GM19455 (cell line): ENCODE measurements around the gene ANKRD44.
"Not testable (repeated sequence)": the region's sequence is repeated elsewhere in the genome, so short reads cannot be mapped to it uniquely, and the experiment has no call there.

Source experiments
- ATAC-seq: cut with Tn5 transposase; IDR thresholded peaks from one replicate; pipeline ENCODE4 v1.9.1; 2021; ENCODE audit not compliant: unreplicated experiment

The ANKRD44 gene

DNA sequence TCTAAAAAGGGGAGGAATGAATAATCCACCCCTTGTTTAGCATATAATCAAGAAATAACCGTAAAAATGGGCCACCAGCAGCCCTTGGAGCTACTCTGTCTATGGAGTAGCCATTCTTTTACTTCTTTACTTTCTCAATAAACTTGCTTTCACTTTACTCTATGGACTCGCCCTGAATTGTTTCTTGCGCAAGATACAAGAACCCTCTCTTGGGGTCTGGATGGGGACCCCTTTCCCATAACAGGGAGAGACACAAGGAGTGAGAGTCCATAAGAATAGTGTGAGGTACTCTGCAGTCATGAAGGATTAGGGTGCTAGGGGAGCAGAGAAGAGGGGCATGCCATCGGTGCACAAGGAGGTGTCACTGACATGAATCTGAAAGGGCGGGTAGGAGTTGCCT lies 224.9 kb downstream of the ANKRD44 start:
- ATAC-seq = no peak

DNA sequence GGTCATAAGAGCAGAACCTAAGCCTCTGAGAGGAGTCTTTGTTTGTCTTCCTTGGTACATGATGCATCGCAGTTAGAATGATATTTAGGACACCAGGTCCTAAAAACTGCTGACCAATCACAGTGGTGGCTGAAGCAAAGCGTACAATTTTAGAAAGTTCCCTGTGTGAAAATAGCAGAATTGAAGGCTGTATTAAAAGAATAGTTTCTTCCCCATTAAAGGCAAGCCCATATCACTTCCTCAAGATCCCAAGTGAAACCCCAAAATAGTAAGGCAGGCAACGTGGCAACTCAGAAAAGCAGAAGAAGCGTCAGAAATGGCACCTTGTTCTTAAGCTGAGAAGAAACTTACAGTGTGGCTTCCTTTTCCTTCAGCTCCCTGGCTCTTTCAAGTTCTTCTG lies 229.3 kb downstream of the ANKRD44 start:
- no peak for ATAC-seq

GRCh38 chr2:197080578-197081216 lies 229.9 kb downstream of the ANKRD44 start:
- no peak for ATAC-seq

DNA sequence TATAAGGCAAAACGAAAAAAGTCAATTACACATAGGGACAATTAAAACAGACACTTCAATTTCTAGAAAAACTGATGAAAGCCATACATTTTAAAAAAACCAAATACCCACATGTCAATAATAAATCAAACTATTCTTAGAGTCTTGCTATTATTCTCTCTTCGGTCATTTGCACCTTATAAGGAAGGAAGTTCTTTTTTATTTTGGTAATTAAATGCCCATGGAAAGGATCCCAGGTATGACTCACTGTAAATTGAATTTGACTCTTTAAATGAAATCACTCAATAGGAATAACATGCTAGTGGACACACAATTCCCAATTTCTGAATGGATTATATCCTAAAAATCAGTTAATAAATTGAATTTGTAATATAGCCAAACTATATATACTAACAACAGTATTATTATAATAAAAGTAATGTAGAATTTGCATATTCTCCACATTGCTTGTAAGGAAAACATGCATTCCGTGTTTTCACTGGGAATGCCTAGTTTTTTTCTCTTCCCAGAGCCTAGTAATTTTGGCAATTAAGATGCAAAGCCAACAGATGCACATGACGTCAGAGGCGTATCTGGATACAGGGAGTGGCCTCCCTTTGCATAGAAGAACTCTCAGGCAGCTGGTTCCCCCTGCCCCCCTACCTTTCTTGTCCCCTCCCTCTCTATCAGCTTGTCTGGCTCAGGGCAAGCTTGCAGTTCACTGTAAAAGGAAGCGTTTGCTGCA lies 230.6 kb downstream of the ANKRD44 start:
- ATAC-seq = no peak

DNA sequence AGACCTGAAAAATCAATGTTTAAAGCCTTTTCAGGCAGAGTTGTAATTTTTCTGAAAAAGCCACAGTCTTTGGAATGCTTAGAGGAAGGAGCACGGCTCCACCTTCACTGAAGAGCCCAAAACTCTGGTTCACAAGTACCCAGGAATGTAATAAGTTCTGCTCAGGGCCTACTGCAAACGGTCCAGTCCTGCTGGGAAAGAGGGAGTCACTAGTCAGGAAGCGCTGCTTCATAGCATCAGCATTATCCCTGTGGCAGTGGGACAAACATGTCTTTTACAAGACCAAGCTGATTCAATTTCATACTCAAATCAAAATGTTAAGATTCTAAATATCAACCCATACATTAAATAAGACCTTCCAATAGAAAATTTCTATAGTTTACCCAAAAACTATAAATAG lies 231.2 kb downstream of the ANKRD44 start:
- no peak for ATAC-seq

DNA sequence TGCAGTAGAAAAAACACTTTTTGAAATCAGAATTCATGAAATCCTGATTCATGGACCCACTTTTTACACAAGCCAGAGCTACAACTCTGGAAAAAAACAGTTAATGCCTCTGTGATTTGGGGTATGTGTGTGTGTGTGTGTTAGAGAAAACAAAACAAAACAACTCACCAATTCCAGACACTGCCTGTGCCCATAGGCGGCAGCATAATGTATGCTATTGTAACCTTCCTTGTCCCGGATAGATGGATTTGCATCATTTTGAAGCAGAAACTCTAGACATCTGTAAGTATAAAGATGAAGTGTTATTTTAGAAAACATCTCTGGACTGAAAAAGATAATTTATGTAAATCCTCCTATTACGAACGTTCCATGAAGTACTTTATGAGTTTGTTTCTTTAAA lies 232.0 kb downstream of the ANKRD44 start:
- ATAC-seq = no peak

DNA sequence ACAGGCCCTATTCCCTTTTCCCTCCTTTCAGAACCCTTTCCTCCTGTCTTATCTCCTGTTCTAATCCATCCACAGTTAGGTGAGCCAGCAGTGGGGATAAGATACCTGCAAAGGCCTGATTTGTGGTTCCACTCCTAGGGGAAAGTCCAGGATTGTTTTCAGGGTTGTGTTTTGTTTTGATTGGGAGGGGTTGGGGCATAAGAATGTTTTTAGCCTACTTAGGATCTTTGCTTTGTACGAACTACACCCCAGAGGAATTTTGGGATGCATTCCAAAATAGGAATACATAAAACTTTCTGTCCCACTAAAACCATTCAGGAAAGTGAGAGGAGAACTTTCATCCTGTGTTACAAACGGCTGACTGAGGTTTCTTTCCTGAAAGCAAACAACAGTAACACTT lies 233.2 kb downstream of the ANKRD44 start:
- ATAC-seq = no peak

DNA sequence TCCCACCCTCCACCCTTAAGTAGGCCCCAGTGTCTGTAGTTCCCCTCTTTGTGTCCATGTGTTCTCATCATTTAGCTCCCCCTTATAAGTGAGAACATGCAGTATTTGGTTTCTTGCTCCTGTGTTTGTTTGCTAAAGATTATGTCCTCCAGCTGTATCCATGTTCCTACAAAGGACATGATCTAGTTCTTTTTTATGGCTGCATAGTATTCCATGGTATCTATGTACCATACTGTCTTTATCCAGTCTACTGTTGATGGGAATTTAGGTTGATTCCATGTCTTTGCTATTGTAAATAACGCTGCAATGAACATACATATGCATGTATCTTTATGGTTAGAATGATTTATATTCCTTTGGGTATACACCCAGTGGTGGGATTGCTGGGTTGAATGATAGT lies 233.9 kb downstream of the ANKRD44 start:
- ATAC-seq = no peak

DNA sequence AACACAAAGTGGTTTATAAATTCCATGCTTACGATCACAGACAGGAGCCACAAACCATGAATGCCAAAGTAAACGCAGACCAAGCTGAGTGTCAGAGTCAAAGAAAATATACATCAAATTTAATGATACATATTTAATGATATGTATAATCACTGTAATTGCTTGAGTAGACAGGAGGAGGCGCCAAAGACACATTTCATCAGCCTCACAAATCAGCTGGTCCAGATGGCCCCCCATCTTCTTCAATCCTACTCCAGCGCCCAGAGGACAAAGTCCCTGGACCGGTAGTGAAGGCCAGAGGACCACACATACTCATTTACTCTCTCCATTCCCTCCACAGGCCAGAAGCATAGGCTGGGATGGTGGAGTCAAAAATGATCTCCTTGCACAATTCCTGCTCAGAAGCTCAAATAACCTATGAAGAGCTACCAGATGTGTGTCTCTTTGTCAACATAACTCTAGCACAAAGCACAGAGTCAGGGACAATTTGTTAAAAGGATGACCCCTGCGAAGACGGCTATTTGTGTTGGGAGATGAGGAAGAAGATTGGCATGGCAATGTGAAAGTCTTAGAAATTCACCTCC lies 234.7 kb downstream of the ANKRD44 start:
- no peak for ATAC-seq

GRCh38 chr2:197075281-197075680 lies 235.3 kb downstream of the ANKRD44 start:
- no peak for ATAC-seq

GRCh38 chr2:197073701-197074433 lies 236.7 kb downstream of the ANKRD44 start:
- ATAC-seq = no peak

- no peak for ATAC-seq
Measured at GRCh38 chr2:197073270-197073669, 237.3 kb downstream of the ANKRD44 start.

GRCh38 chr2:197072533-197072932 lies 238.0 kb downstream of the ANKRD44 start:
- ATAC-seq = no peak

- ATAC-seq = no peak
Measured at GRCh38 chr2:197071790-197072436, 238.7 kb downstream of the ANKRD44 start.

DNA sequence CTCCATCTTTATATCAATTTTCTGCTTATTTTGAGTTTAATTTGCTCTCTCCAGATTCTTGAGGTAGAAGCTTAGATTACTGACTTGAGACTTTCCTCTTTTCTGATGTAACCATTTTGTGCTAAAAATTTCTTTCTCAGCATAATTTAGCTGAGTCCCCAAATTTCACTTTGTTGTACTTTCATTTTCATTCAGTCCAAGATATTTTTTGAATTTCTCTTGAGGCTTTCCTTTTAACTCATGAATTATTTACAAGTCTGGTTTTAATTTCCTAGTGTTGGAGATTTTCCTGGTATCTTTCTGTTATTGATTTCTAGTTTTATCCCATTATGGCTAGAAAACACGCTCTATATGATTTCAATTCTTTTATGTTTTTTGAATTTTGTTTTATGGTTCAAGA lies 239.4 kb downstream of the ANKRD44 start:
- ATAC-seq = no peak

DNA sequence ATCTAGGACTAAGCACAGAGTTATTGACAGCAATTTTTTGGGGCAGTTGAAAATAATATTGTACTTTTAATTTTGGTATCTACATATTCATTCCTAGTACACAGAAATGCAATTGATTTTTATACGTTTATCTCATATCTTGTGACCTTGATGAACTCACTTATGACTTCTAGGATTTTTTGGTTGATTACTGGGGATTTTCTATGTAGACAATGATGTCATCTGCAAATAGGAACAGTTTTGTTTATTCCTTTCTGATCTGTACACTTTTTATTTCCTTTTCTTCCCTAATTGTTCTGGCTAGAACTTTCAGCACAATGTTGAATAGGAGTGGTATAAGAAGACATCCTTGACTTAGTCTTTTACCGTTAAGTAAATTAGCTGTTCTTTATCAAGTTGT lies 240.6 kb downstream of the ANKRD44 start:
- ATAC-seq = no peak

DNA sequence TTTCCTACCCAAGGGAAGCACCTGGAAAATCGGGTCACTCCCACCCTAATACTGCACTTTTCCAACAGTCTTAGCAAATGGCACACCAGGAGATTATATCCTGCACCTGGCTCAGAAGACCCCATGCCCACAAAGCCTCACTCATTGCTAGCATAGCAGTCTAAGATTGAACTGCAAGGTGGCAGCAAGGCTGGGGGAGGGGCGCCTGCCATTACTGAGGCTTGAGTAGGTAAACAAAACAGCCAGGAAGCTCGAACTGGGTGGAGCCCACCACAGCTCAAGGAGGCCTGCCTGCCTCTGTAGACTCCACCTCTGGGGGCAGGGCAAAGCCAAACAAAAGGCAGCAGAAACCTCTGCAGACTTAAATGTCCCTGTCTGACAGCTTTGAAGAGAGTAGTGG lies 248.0 kb downstream of the ANKRD44 start:
- not testable (repeated sequence) for ATAC-seq

GRCh38 chr2:197059477-197059876 lies 251.1 kb downstream of the ANKRD44 start:
- no peak for ATAC-seq

- ATAC-seq = no peak
Measured at GRCh38 chr2:197058777-197059300, 251.7 kb downstream of the ANKRD44 start.

- ATAC-seq = no peak
Measured at GRCh38 chr2:197057959-197058358, 252.6 kb downstream of the ANKRD44 start.

DNA sequence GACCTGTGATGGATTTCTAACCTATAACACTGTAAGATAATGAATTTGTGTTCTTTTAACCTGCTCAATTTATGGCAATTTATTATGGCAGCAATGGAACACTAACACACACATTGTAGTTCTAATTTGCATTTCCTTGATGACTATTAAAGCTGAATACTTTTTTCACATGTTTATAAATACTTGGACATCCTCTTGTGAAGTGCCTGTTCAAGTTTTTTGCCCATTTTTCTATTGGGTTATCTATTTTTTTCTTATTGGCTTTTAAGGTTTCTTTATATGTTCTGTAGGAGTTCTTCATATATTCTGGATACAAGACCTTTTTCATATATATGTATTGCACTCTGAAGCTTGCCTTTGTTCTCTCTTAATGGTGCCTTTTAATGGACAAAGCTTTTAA lies 255.5 kb downstream of the ANKRD44 start:
- ATAC-seq = no peak
